Smooth muscle cell (in vitro differentiated cells): ENCODE measurements around the gene AFF1. TPM values are rescaled to one million over a fixed set of nuclear protein-coding genes. Genes with fewer than 3 reads are reported as not detected.

Source experiments
- DNase-seq: peaks from one replicate; lab custom pipeline; 2025; ENCODE audit not compliant: unreplicated experiment; lab: John Stamatoyannopoulos, UW
- H2AFZ ChIP-seq: fragments of 200-600 bp; sonication (generic); 2 replicates; pipeline ENCODE4 v1.6.0; 2016; ENCODE audit warnings: antibody characterized with exemption, low read depth, mild to moderate bottlenecking
- H3F3A ChIP-seq: fragments of 200-600 bp; sonication (generic); 2 replicates; pipeline ENCODE4 v1.6.0; 2017; ENCODE audit warnings: antibody characterized with exemption, low read depth
- H3K27ac ChIP-seq: fragments of 200-600 bp; sonication (generic); 2 replicates; pipeline ENCODE4 v1.5.1; 2016; ENCODE audit warnings: low read depth, mild to moderate bottlenecking
- H3K27me3 ChIP-seq: fragments of 200-600 bp; sonication (generic); 2 replicates; pipeline ENCODE4 v1.6.1; 2016; ENCODE audit warnings: low read depth, mild to moderate bottlenecking
- H3K36me3 ChIP-seq: fragments of 200-600 bp; sonication (generic); 2 replicates; pipeline ENCODE4 v1.5.1; 2016; ENCODE audit warnings: low read depth
- H3K4me1 ChIP-seq: fragments of 200-600 bp; sonication (generic); 2 replicates; pipeline ENCODE4 v1.5.1; 2016; ENCODE audit warnings: low read depth
- H3K4me2 ChIP-seq: fragments of 200-600 bp; sonication (generic); 2 replicates; pipeline ENCODE4 v1.6.0; 2016; ENCODE audit warnings: mild to moderate bottlenecking
- H3K4me3 ChIP-seq: fragments of 200-600 bp; sonication (generic); 2 replicates; pipeline ENCODE4 v1.5.1; 2016; ENCODE audit warnings: mild to moderate bottlenecking
- H3K79me2 ChIP-seq: fragments of 200-600 bp; sonication (generic); 2 replicates; pipeline ENCODE4 v1.6.0; 2016; ENCODE audit warnings: low read depth, mild to moderate bottlenecking
- H3K9ac ChIP-seq: fragments of 200-600 bp; sonication (generic); 2 replicates; pipeline ENCODE4 v1.6.0; 2016; ENCODE audit warnings: low read depth
- H3K9me3 ChIP-seq: fragments of 200-600 bp; sonication (generic); replicated peaks from 2 replicates; pipeline ENCODE4 v1.5.1; 2016; ENCODE audit warnings: low read depth
- H4K20me1 ChIP-seq: fragments of 200-600 bp; sonication (generic); 2 replicates; pipeline ENCODE4 v1.6.0; 2016; ENCODE audit warnings: low read depth
- WGBS: methylation state at CpG from one replicate; pipeline ENCODE4 v1.1.7; 2016; ENCODE audit warnings: low lambda C conversion rate; 5-methylcytosine and 5-hydroxymethylcytosine counted together
- polyA plus RNA-seq: library from polyadenylated mRNA; unstranded; fragments of >200 nt; fragmentation: Nextera tagmentation; extraction: Ambion mirVana; gene quantifications from 2 replicates; pipeline ENCODE4 v1.2.1, GENCODE V29; 2016
- total RNA-seq: library from RNA; depleted of rRNA; stranded (reverse); fragments of >200 nt; gene quantifications from 2 replicates; pipeline ENCODE4 v1.2.3, GENCODE V29; 2014
- TF ChIP-seq, protein P1 (sequence below): fragments of 200-600 bp; sonication (generic); IDR thresholded peaks from 2 replicates; pipeline ENCODE4 v1.5.1; 2017; ENCODE audit warnings: borderline replicate concordance, mild to moderate bottlenecking, antibody characterized with exemption; ENCODE audit not compliant: insufficient read depth, poor library complexity, severe bottlenecking

Gene AFF1
- total and polyA plus RNA-seq, 2 experiments from 2014 or later = 6.6 to 17.7 TPM

DNA sequence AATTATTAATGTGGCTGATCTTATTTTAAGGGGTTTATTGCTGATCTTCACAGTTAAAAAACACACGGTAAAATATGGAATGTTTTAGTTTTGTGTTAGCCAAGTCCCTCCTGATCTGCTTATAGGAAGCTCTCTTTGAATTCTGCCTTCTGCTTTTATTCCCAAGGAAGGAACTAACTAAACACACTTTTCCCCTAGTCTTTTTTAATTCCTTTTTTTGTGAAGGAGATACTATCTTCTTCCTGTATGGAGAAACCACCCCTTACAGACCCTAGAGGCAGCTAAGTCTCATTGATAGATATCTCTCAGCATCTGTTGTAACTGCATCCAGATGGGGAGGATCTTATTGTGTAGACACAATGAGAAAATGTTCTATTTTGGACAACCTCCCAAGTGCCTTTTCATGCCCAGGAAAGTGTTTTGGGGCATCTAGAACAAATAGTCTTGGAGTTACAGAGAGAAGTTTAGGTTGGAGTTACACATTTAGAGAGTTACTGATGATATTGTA, 64.4 kb downstream of the AFF1 start:
- H3K4me3 ChIP-seq = no peak overlapping the region
- no peak overlapping the region for H3K4me2 ChIP-seq
- no peaks in the 10 kb centered on the region for H3K79me2 ChIP-seq
- TF ChIP-seq, protein P1, sequence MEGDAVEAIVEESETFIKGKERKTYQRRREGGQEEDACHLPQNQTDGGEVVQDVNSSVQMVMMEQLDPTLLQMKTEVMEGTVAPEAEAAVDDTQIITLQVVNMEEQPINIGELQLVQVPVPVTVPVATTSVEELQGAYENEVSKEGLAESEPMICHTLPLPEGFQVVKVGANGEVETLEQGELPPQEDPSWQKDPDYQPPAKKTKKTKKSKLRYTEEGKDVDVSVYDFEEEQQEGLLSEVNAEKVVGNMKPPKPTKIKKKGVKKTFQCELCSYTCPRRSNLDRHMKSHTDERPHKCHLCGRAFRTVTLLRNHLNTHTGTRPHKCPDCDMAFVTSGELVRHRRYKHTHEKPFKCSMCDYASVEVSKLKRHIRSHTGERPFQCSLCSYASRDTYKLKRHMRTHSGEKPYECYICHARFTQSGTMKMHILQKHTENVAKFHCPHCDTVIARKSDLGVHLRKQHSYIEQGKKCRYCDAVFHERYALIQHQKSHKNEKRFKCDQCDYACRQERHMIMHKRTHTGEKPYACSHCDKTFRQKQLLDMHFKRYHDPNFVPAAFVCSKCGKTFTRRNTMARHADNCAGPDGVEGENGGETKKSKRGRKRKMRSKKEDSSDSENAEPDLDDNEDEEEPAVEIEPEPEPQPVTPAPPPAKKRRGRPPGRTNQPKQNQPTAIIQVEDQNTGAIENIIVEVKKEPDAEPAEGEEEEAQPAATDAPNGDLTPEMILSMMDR = no peak
- DNase-seq = no peak
- no peak overlapping the region for H2AFZ ChIP-seq
- WGBS = 86% methylated on average over 1 of the region's 1 CpG
- peaks cover 19% of the 10 kb centered on the region for H3K4me1 ChIP-seq
- no peaks in the 10 kb centered on the region for H3K9me3 ChIP-seq
- H3K27ac ChIP-seq = no peak overlapping the region
- H3K9ac ChIP-seq = no peak overlapping the region
- H3F3A ChIP-seq = no peaks in the 10 kb centered on the region
- H3K27me3 ChIP-seq = no peaks in the 10 kb centered on the region
- peaks cover 5% of the 10 kb centered on the region for H4K20me1 ChIP-seq
- no peaks in the 10 kb centered on the region for H3K36me3 ChIP-seq

DNA sequence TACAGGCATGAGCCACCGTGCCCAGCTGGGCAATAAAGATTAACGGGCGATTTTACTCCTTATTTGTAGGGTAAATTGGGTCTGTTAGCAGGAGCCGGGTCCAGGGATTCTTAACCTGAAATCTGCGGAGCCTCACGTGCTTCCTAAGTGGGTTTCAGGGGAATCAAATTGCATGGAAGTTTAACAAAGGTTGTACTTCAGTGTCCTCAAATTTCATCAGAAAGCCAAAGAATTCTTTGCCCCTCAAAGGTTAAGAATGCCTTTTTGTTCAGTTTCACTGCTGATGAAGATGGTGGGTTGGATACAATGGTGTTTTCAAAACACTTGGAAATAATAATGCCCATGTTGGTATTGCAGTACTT, 67.9 kb downstream of the AFF1 start:
- Histone ChIP-seq H3K9ac (no peak overlapping the region), H3K9me3 (no peaks in the 10 kb centered on the region), H3K79me2 (peaks cover 2% of the 10 kb centered on the region), H3K4me1 (peaks cover 25% of the 10 kb centered on the region), H3K4me3 (no peak overlapping the region), H3K4me2 (no peak overlapping the region), H3K27me3 (no peaks in the 10 kb centered on the region), H3F3A (peaks cover 9% of the 10 kb centered on the region), H3K27ac (no peak overlapping the region), H3K36me3 (no peaks in the 10 kb centered on the region), H2AFZ (no peak overlapping the region), H4K20me1 (peaks cover 5% of the 10 kb centered on the region)
- WGBS = 62% methylated on average over 6 of the region's 6 CpGs
- TF ChIP-seq, protein P1 = no peak
- no peak for DNase-seq

DNA sequence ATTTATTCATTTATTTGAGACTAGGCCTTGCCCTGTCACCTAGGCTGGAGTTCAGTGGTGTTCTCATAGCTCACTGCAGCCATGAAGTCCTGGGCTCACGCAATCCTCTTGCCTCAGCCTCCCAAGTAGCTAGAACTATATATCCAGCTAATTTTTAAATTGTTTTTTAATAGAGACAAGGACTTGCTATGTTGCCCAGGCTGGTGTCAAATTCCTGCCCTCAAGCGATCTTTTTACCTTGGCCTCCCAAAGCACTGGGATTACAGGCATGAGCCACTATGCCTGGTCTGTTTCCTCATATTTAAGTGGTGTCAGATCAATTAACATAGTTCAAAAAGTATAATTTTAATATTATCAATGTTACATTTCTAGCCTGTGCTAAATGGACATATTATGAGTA, 68.5 kb downstream of the AFF1 start:
- H3K79me2 ChIP-seq = peaks cover 8% of the 10 kb centered on the region
- H3K27me3 ChIP-seq = no peaks in the 10 kb centered on the region
- WGBS = 74% methylated on average over 2 of the region's 2 CpGs
- no peak overlapping the region for H3K4me3 ChIP-seq
- TF ChIP-seq, protein P1 = no peak
- peaks cover 29% of the 10 kb centered on the region for H3K4me1 ChIP-seq
- no peaks in the 10 kb centered on the region for H3K9me3 ChIP-seq
- H3K4me2 ChIP-seq = no peak overlapping the region
- no peak overlapping the region for H2AFZ ChIP-seq
- H3K9ac ChIP-seq = no peak overlapping the region
- H3F3A ChIP-seq = peaks cover 9% of the 10 kb centered on the region
- H4K20me1 ChIP-seq = peaks cover 5% of the 10 kb centered on the region
- H3K36me3 ChIP-seq = no peaks in the 10 kb centered on the region
- H3K27ac ChIP-seq = no peak overlapping the region
- no peak for DNase-seq

DNA sequence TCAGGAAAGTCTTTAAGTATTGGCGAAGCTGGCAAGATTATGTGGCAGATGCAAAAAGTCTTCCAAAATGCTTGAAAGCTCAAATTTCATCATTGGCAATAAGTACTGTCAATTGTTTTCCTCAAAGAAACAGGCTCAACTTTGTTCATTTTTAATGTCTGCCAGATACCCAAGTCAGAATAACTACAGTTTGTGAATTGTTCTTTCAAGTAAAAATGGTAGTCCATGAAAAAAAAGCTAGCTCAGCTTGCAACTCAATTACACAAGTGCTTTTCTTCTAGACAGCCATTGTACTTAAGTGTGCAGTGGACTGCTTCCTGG, 70.5 kb downstream of the AFF1 start:
- H3K4me1 ChIP-seq = peaks cover 46% of the 10 kb centered on the region
- H3K27me3 ChIP-seq = no peaks in the 10 kb centered on the region
- H3K27ac ChIP-seq = no peak overlapping the region
- H3K9ac ChIP-seq = no peak overlapping the region
- H2AFZ ChIP-seq = no peak overlapping the region
- TF ChIP-seq, protein P1 = no peak
- no peaks in the 10 kb centered on the region for H3K9me3 ChIP-seq
- H3K36me3 ChIP-seq = no peaks in the 10 kb centered on the region
- no peak overlapping the region for H3K4me3 ChIP-seq
- H4K20me1 ChIP-seq = peaks cover 5% of the 10 kb centered on the region
- H3K79me2 ChIP-seq = peaks cover 29% of the 10 kb centered on the region
- WGBS = 95% methylated on average over 1 of the region's 1 CpG
- H3F3A ChIP-seq = peaks cover 9% of the 10 kb centered on the region
- peak overlapping the region; percentile 95 for H3K4me2 ChIP-seq
- no peak for DNase-seq
